Panc1 (cell line): Measurements from ENCODE around the gene UBE2L3. TPM values are rescaled to one million over a fixed set of nuclear protein-coding genes. Genes with fewer than 3 reads are reported as not detected.
"Not testable (repeated sequence)": the region's sequence is repeated elsewhere in the genome, so short reads cannot be mapped to it uniquely, and the experiment has no call there.

Experiments used
- ATAC-seq: fragments of 200-7000 bp; cut with Tn5 transposase; 2 replicates; pipeline ENCODE4 v1.9.1; 2020; ENCODE audit warnings: mild to moderate bottlenecking, moderate library complexity
- BruUV-seq: library from RNA; stranded (reverse); fragments of 400-500 nt; replicated peaks from 2 replicates; lab custom pipeline; 2021; lab: Mats Ljungman, UMichigan
- CTCF ChIA-PET: fragments of 300-600 bp; sonication (Branson Sonifier 250); formaldehyde crosslinking; loops from one replicate; lab custom pipeline; 2022; ENCODE audit warnings: antibody characterized with exemption; lab: Charles Lee
- POLR2A ChIA-PET: fragments of 300-600 bp; sonication (Branson Sonifier 250); formaldehyde crosslinking; loops from one replicate; lab custom pipeline; 2022; ENCODE audit warnings: antibody characterized with exemption; lab: Charles Lee
- DNase-seq: peaks from one replicate; pipeline ENCODE4 v3.0.0-alpha.2; 2010; ENCODE audit warnings: low read depth, low spot score
- H3K27ac ChIP-seq: 2 replicates; pipeline ENCODE4 v1.5.1; 2011; ENCODE audit warnings: mild to moderate bottlenecking, low read length, inconsistent platforms
- H3K27me3 ChIP-seq: fragments of 200-500 bp; sonication (Bioruptor generic); 2 replicates; pipeline ENCODE4 v1.6.0; 2014; ENCODE audit warnings: low read length, inconsistent platforms; ENCODE audit not compliant: control insufficient read depth, insufficient read depth
- H3K36me3 ChIP-seq: fragments of 200-500 bp; sonication (Bioruptor generic); 2 replicates; pipeline ENCODE4 v1.5.1; 2014; ENCODE audit warnings: inconsistent platforms, mild to moderate bottlenecking, low read length, moderate library complexity; ENCODE audit not compliant: control insufficient read depth, insufficient read depth
- H3K4me1 ChIP-seq: 2 replicates; pipeline ENCODE4 v1.5.1; 2011; ENCODE audit warnings: inconsistent platforms, mild to moderate bottlenecking, low read length, moderate library complexity; ENCODE audit not compliant: control insufficient read depth, insufficient read depth
- H3K4me3 ChIP-seq, 2 experiments: 2 replicates each; pipeline ENCODE4 v1.5.1; 2011 to 2012; ENCODE audit warnings: low read depth in 2 of 2, low read length in 2 of 2, mild to moderate bottlenecking in 2 of 2, inconsistent platforms in 1 of 2, moderate library complexity in 1 of 2
- H3K9me3 ChIP-seq: fragments of 200-500 bp; sonication (Bioruptor generic); 2 replicates; pipeline ENCODE4 v1.5.1; 2014; ENCODE audit warnings: low read depth, mild to moderate bottlenecking, inconsistent platforms, low read length, moderate library complexity; ENCODE audit not compliant: control insufficient read depth, insufficient read depth
- in situ Hi-C: cut with HindIII; loops from 2 replicates; pipeline ENCODE4 v1.10.0; 2016; ENCODE audit warnings: low sequenced_read_pairs, low pct_unique_long_range_greater_than_20kb
- intact Hi-C: fragments of 100-400 bp; cut with micrococcal nuclease; formaldehyde crosslinking; loops from one replicate; pipeline ENCODE4 v1.10.0; 2022; ENCODE audit not compliant: unreplicated experiment
- total RNA-seq: library from RNA; stranded (reverse); gene quantifications from one replicate; pipeline ENCODE4 v1.2.1, GENCODE V29; 2021; ENCODE audit not compliant: unreplicated experiment

UBE2L3 gene
- total RNA-seq, 1 experiment from 2014 or later: 51.1 TPM

DNA sequence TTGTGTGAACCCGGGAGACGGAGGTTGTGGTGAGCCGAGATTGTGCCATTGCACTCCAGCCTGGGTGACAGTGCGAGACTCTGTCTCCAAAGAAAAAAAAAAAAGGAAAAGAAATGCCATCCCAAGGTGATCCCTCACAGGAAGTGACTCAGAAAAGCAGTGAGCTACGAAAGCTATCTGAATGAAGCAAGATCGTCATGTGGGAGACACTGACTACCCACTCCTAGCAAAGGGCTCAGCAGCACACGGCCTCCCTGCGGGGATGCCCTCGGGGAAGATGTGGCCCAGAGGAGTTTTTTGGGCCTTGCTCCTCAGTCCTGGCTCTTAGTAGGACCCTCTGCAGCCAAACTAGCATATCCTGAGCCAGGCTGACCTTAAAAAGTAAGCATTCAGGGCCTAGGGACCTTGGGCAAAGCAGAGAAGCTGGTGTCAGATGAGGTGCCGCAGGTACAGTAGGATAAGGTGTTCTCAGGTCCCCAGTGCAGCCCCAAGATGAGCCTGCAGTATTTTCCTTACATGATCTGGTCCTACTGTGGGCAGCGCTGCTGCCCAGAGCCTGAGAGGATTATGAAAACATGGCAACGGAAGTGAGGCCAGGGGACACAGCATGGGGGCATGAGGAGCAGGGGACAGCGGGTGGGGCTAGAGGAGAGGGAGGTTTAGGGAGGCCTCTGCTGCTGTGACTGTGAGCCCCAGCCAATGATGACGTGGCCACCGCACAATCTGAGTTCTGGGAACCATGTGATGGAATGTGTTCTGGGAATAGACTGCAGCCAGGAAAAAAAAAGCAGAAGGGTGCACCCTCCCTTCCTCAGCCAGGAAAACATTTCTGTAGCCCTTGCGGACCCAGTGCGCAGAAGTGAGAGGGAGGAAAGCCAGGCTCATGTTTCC is 22.8 kb upstream of the UBE2L3 start:
- H3K9me3 ChIP-seq, CTCF ChIA-PET, POLR2A ChIA-PET, H3K4me1 ChIP-seq, H3K27me3 ChIP-seq, DNase-seq, intact Hi-C loops, H3K36me3 ChIP-seq, in situ Hi-C loops, H3K27ac ChIP-seq, BruUV-seq, H3K4me3 ChIP-seq: not testable (repeated sequence)
- ATAC-seq: peak; percentile 47; the same call in 1 of the 2 replicates

DNA sequence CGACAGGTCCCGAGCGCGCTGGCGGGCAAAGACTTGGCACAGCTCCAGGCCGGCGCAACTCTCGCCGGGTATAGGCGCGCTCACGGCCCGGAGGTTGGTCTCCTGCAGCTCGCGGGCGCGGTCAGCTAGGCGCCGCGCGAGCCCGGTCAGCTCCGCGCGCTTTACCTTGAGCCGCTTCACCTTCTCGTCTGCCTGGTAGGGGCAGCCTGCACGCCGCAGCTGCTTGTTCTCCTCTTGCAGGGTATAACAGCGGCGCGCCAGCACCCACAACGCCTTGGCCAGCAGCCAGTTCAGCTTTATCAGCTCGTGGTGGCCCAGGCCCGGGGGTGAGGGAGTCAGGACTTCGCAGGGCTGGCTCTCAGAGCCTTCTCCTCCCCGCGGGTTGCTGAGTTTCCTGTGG is 18.0 kb upstream of the UBE2L3 start:
- BruUV-seq, H3K36me3 ChIP-seq, intact Hi-C loops, DNase-seq, H3K27me3 ChIP-seq, H3K27ac ChIP-seq, in situ Hi-C loops, H3K4me1 ChIP-seq, CTCF ChIA-PET, POLR2A ChIA-PET, H3K4me3 ChIP-seq, H3K9me3 ChIP-seq: not testable (repeated sequence)
- ATAC-seq: peak; percentile 61

DNA sequence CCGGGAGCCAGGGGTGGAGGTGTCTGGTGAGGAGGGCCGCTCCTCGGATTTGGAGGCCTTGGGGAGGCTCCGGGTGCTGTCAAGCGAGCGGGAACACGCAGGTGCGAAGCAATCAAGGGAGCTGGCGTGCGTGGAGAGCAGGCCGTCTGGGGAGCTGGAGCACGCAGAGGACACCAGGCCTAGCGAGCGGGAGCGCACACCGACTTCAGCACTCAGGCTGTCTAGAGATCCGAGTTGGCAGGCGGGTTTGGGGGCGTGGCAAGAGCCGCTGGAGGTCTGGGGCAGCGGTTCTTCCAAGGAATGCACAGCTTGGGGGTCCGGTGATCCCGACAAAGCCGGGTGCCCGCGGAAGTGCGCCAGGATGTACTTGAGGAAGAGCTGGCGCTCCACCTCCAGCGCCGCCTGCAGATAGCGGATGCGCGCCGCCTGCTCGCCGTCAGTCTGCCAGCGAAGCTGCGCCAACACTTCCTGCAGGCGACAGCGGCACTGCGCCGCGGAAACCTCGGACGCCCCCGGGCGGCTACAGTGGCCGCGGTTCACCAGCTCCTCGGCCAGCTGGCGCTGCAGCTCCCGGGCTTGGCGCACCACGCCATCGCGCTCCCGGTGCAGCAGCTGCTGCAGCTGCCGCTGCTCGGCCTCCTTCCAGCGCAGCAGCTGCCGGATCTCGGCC is 17.4 kb upstream of the UBE2L3 start:
- H3K36me3 ChIP-seq, H3K4me1 ChIP-seq, H3K27me3 ChIP-seq, intact Hi-C loops, BruUV-seq, H3K4me3 ChIP-seq, H3K27ac ChIP-seq, DNase-seq, POLR2A ChIA-PET, in situ Hi-C loops, CTCF ChIA-PET, H3K9me3 ChIP-seq: not testable (repeated sequence)
- peak; percentile 88 for ATAC-seq

DNA sequence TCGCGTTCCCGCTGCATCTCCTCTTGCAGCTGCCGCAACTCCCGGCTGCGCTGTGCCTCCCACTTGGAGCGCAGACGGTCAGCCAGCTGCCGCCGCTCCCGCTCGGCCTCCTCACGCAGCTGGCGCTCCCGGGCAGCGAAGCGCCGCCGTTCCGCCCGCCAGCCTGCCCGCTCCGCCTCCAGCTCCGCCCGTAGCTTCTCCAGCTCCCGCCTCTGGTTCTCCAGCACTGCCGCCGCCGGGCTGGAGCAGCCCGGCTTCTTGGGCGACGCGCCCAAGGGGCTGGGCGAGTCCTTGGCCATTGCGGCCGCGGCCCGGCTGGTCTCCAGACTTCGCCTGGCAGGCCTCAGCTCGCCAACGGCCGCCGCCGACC is 16.9 kb upstream of the UBE2L3 start:
- in situ Hi-C loops, BruUV-seq, H3K4me1 ChIP-seq, DNase-seq, intact Hi-C loops, H3K9me3 ChIP-seq, H3K36me3 ChIP-seq, CTCF ChIA-PET, POLR2A ChIA-PET, H3K27ac ChIP-seq, H3K4me3 ChIP-seq, H3K27me3 ChIP-seq: not testable (repeated sequence)
- ATAC-seq: peak; percentile 74

DNA sequence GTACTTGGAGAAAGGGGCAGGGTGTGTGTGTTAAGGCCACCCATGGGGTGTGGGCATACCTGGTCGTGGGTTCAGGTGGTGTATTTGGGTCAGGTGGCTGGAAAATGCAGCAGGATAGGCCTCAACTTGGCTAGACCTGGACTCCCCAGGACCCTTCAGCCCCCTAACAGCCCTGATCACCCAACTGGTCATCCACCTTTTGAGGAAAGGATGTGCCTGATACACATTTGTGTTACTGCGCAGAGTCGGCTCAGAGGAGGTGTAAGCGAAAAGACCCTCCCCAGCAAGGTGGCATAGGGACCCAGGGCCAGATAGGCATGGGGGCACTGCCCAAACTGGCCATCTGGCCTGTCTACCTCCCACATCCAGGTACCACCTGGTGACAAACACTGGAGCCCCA is 16.2 kb upstream of the UBE2L3 start, which contains the start of gene RIMBP3C:
Gene RIMBP3C, minus strand, starts transcription at position 101 of the 400 bp plus-strand sequence. CDS start 485 bp downstream, outside the sequence.
- CTCF ChIA-PET, ATAC-seq, in situ Hi-C loops: not testable (repeated sequence)

DNA sequence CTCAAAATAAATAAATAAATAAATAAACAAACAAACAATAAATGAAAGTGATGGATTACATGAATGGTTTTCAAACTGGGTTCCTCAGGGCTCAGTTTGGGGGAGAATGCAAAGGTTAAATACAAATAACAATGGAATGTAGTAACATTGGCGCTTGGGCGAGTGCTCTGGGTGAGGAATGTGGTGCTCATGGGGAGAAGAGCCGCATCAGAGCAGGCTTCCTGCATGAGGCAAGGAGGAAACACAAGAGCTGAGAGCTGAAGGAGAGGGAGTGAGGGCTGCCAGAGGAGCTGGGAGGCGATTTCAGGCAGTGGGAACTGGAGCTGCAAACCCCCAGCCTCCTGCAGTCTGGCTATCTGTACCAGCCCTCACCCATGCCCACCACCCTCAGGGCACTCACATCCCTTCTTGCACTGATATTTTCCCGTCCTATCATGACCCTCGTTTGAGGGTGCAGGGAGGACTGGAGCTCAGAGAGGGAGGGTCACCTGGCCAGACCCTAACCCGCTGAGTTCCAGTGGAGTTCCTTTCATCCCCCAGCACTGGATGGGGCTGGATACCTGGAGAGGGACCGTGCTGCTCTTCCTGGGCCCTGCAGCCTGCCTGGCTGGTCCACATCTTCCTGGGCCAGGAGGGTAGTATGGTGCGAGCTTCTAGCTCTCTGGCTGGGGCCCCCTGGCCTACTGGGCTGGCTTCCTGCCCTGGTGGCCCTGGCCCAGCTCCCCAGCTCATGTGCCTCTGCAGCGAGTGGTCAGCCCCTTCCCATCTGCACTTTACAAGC is 8.0 kb upstream of the UBE2L3 start:
- BruUV-seq: not testable (repeated sequence)

More for the DNA sequence above, 16.2 kb upstream of the UBE2L3 start, which contains the start of gene RIMBP3C:
- DNase-seq, POLR2A ChIA-PET, H3K36me3 ChIP-seq, BruUV-seq, H3K27ac ChIP-seq, H3K4me3 ChIP-seq, H3K4me1 ChIP-seq, intact Hi-C loops, H3K9me3 ChIP-seq, H3K27me3 ChIP-seq: not testable (repeated sequence)

DNA sequence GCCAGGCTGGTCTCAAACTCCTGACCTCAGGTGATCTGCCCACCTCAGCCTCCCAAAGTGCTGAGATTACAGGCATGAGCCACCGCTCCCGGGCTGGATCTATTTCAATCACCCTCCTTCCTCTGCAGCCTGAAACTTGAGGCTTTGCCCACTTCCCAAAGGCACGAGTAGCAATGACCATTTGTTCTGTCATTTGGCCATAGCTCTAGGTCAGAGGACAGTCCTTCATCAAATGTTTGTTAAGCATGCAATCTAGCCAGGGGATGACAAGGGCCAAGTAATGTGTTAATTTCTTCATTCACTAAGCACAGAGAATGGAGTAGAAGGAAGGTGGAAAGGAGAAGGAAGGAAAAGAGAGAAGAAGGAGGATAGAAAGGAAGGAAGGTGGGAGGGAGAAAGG is 6.9 kb upstream of the UBE2L3 start:
- intact Hi-C loops, POLR2A ChIA-PET, CTCF ChIA-PET, ATAC-seq, H3K4me3 ChIP-seq, H3K27ac ChIP-seq, H3K27me3 ChIP-seq, in situ Hi-C loops, BruUV-seq, H3K4me1 ChIP-seq, DNase-seq, H3K36me3 ChIP-seq, H3K9me3 ChIP-seq: not testable (repeated sequence)

More for the DNA sequence above, 8.0 kb upstream of the UBE2L3 start:
- ATAC-seq, POLR2A ChIA-PET, H3K36me3 ChIP-seq, in situ Hi-C loops, H3K27ac ChIP-seq, H3K27me3 ChIP-seq, H3K9me3 ChIP-seq, H3K4me1 ChIP-seq, DNase-seq, H3K4me3 ChIP-seq, CTCF ChIA-PET, intact Hi-C loops: not testable (repeated sequence)
